IMR-90 (cell line): ENCODE results near the gene INPP5B. TPM values are rescaled to one million over a fixed set of nuclear protein-coding genes. Genes with fewer than 3 reads are reported as not detected.
A peak's percentile ranks its signal among the peaks of the same experiment; 100 is the strongest.

Source experiments
- ATAC-seq: fragments of 200-7000 bp; cut with Tn5 transposase; 2 replicates; pipeline ENCODE4 v1.9.1; 2020; ENCODE audit warnings: low read depth, mild to moderate bottlenecking, moderate library complexity
- BruUV-seq: library from RNA; stranded (reverse); fragments of 400-500 nt; replicated peaks from 2 replicates; lab custom pipeline; 2021; lab: Mats Ljungman, UMichigan
- CTCF ChIA-PET: fragments of 300-600 bp; formaldehyde crosslinking; extraction: SDS; loops from one replicate; lab custom pipeline; 2021; ENCODE audit warnings: antibody characterized with exemption; lab: Yijun Ruan, JAX
- POLR2A ChIA-PET: fragments of 300-600 bp; sonication (Branson Sonifier 250); formaldehyde crosslinking; loops from one replicate; lab custom pipeline; 2022; ENCODE audit warnings: antibody characterized with exemption; ENCODE audit not compliant: unreplicated experiment; lab: Charles Lee
- DNase-seq: peaks from one replicate; pipeline ENCODE4 v3.0.0; 2013
- H2AFZ ChIP-seq: replicated peaks from 2 replicates; pipeline ENCODE3; 2013; ENCODE audit warnings: low read length, mild to moderate bottlenecking; ENCODE audit not compliant: poor library complexity
- H2AK5ac ChIP-seq: 2 replicates; pipeline ENCODE4 v1.6.1; 2013; ENCODE audit warnings: low read depth, low read length, inconsistent platforms
- H2AK9ac ChIP-seq: replicated peaks from 2 replicates; pipeline ENCODE3; 2013; ENCODE audit warnings: mild to moderate bottlenecking, low read depth, low read length, moderate library complexity; ENCODE audit not compliant: poor library complexity
- H2BK120ac ChIP-seq: 2 replicates; pipeline ENCODE4 v1.6.1; 2013; ENCODE audit warnings: low read depth, low read length, inconsistent platforms
- H2BK15ac ChIP-seq: 3 replicates; pipeline ENCODE4 v1.6.1; 2013; ENCODE audit warnings: low read depth, low read length, inconsistent platforms
- H2BK20ac ChIP-seq: 2 replicates; pipeline ENCODE4 v1.6.1; 2013; ENCODE audit warnings: low read depth, mild to moderate bottlenecking, inconsistent platforms, low read length, moderate library complexity
- H2BK5ac ChIP-seq: 2 replicates; pipeline ENCODE4 v1.6.1; 2013; ENCODE audit warnings: mild to moderate bottlenecking, low read depth, low read length, inconsistent platforms; ENCODE audit not compliant: poor library complexity, severe bottlenecking
- H3K14ac ChIP-seq: replicated peaks from 2 replicates; pipeline ENCODE4 v1.6.1; 2013; ENCODE audit warnings: low read depth, low read length, inconsistent platforms
- H3K18ac ChIP-seq: 2 replicates; pipeline ENCODE4 v1.6.1; 2013; ENCODE audit warnings: low read depth, low read length, control low read depth
- H3K23ac ChIP-seq: 2 replicates; pipeline ENCODE4 v1.6.1; 2013; ENCODE audit warnings: low read depth, low read length, inconsistent platforms
- H3K27ac ChIP-seq: 2 replicates; pipeline ENCODE4 v1.5.1; 2013; ENCODE audit warnings: mild to moderate bottlenecking, control low read depth, low read length; ENCODE audit not compliant: insufficient read depth
- H3K27me3 ChIP-seq: 2 replicates; pipeline ENCODE4 v1.6.1; 2013; ENCODE audit warnings: low read length; ENCODE audit not compliant: control insufficient read depth, insufficient read depth
- H3K36me3 ChIP-seq: 2 replicates; pipeline ENCODE4 v1.6.1; 2013; ENCODE audit warnings: low read length, mixed read lengths; ENCODE audit not compliant: control insufficient read depth, insufficient read depth
- H3K4ac ChIP-seq: 2 replicates; pipeline ENCODE4 v1.6.1; 2013; ENCODE audit warnings: low read depth, low read length, inconsistent platforms
- H3K4me1 ChIP-seq: 2 replicates; pipeline ENCODE4 v1.6.1; 2013; ENCODE audit warnings: low read length, mixed read lengths; ENCODE audit not compliant: control insufficient read depth, insufficient read depth
- H3K4me2 ChIP-seq: 2 replicates; pipeline ENCODE4 v1.6.1; 2013; ENCODE audit warnings: low read depth, mild to moderate bottlenecking, control low read depth, low read length, moderate library complexity
- H3K4me3 ChIP-seq: 2 replicates; pipeline ENCODE4 v1.5.1; 2013; ENCODE audit warnings: low read depth, mild to moderate bottlenecking, control low read depth, low read length, moderate library complexity; ENCODE audit not compliant: insufficient read depth
- H3K56ac ChIP-seq: 2 replicates; pipeline ENCODE4 v1.6.1; 2013; ENCODE audit warnings: low read length, inconsistent platforms; ENCODE audit not compliant: insufficient read depth; ENCODE audit errors: extremely low read depth
- H3K79me1 ChIP-seq, 2 experiments: 2 replicates each; pipeline ENCODE4 v1.6.1; 2013; ENCODE audit warnings: low read length in 2 of 2, inconsistent platforms in 1 of 2, low read depth in 1 of 2
- H3K9ac ChIP-seq: 2 replicates; pipeline ENCODE4 v1.6.1; 2013; ENCODE audit warnings: low read depth, low read length, control low read depth
- H3K9me1 ChIP-seq: 2 replicates; pipeline ENCODE4 v1.6.1; 2013; ENCODE audit warnings: low read length, inconsistent platforms; ENCODE audit not compliant: insufficient read depth
- H3K9me3 ChIP-seq: 2 replicates; pipeline ENCODE4 v1.6.1; 2013; ENCODE audit warnings: low read length; ENCODE audit not compliant: control insufficient read depth, insufficient read depth
- H4K20me1 ChIP-seq: 2 replicates; pipeline ENCODE4 v1.6.1; 2013; ENCODE audit warnings: low read length, inconsistent platforms; ENCODE audit not compliant: insufficient read depth
- H4K5ac ChIP-seq: 2 replicates; pipeline ENCODE4 v1.6.1; 2013; ENCODE audit warnings: mild to moderate bottlenecking, low read depth, low read length, control low read depth
- H4K8ac ChIP-seq, 2 experiments: 2 replicates each; pipeline ENCODE4 v1.6.1; 2013; ENCODE audit warnings: low read depth in 2 of 2, low read length in 2 of 2, control low read depth in 1 of 2, inconsistent platforms in 1 of 2
- H4K91ac ChIP-seq: 2 replicates; pipeline ENCODE4 v1.6.1; 2013; ENCODE audit warnings: low read depth, low read length, inconsistent platforms; ENCODE audit not compliant: insufficient read depth
- BHLHE40 ChIP-seq: fragments of 150-350 bp; IDR thresholded peaks from 2 replicates; pipeline ENCODE4 v1.6.1; 2016; ENCODE audit warnings: mild to moderate bottlenecking, low read depth, low read length
- CEBPB ChIP-seq: IDR thresholded peaks from 2 replicates; pipeline ENCODE4 v1.6.1; 2012; ENCODE audit warnings: low read depth, low read length, improper control_type of control experiment
- FOS ChIP-seq: fragments of 150-350 bp; IDR thresholded peaks from 2 replicates; pipeline ENCODE4 v1.6.1; 2016; ENCODE audit warnings: low read depth, low read length
- USF2 ChIP-seq: fragments of 150-350 bp; IDR thresholded peaks from 2 replicates; pipeline ENCODE4 v1.6.1; 2017; ENCODE audit warnings: mild to moderate bottlenecking, antibody characterized with exemption, low read length, low read depth
- WGBS, 2 experiments: methylation state at CpG; one replicate each; pipeline versions ENCODE4 v1.1.5 to v1.1.7; 2013; ENCODE audit warnings: missing lambda C conversion rate in 2 of 2; ENCODE audit not compliant: insufficient read length in 1 of 2; ENCODE audit errors: extremely low coverage in 2 of 2; 5-methylcytosine and 5-hydroxymethylcytosine counted together
- dilution Hi-C: fragments of 300-500 bp; cut with HindIII; formaldehyde crosslinking; loops from one replicate; pipeline ENCODE4 v1.14.3; 2018; ENCODE audit warnings: low sequenced_read_pairs; ENCODE audit not compliant: unreplicated experiment
- in situ Hi-C: fragments of 300-500 bp; cut with MboI; formaldehyde crosslinking; loops from 3 replicates; pipeline ENCODE4 v1.14.3; 2019; ENCODE audit warnings: low sequenced_read_pairs, inconsistent platforms, mixed read lengths
- intact Hi-C: fragments of 100-400 bp; cut with micrococcal nuclease; formaldehyde crosslinking; loops from 2 replicates; pipeline ENCODE4 v1.10.0; 2022
- polyA plus RNA-seq, 3 experiments: library from polyadenylated mRNA; depleted of rRNA; stranded (reverse); fragments of >200 nt; gene quantifications; 2 replicates each; pipeline ENCODE4 v1.2.3, GENCODE V29; 2012; ENCODE audit warnings: low replicate concordance in 1 of 3
- total RNA-seq: library from RNA; depleted of rRNA; stranded (reverse); fragments of >200 nt; gene quantifications from 2 replicates; pipeline ENCODE4 v1.2.3, GENCODE V29; 2012

The INPP5B gene
- total and polyA plus RNA-seq, 2 of the 4 experiments (the other 2 are of a cell fraction): 9.4 to 20.4 TPM

GRCh38 chr1:37892151-37893047 lies 54.5 kb downstream of the INPP5B start:
- intact Hi-C loops: no loop called here

More at GRCh38 chr1:37892151-37893047, 54.5 kb downstream of the INPP5B start:
- Histone ChIP-seq H2AK9ac (no peak overlapping the region), H3K27me3 (no peaks in the 10 kb centered on the region), H3K4me1 (peaks cover 2% of the 10 kb centered on the region; the same call in 1 of the 2 replicates), H3K4me3 (no peak overlapping the region), H2AFZ (no peak overlapping the region), H4K91ac (no peak overlapping the region), H3K4ac (no peak overlapping the region), H3K9me1 (no peaks in the 10 kb centered on the region), H4K5ac (peak overlapping the region; percentile 42; the same call in 1 of the 2 replicates), H4K20me1 (no peaks in the 10 kb centered on the region; the same call in 1 of the 2 replicates), H3K9me3 (peaks cover 3% of the 10 kb centered on the region), H2BK20ac (no peak overlapping the region), H2BK120ac (no peak overlapping the region), H3K27ac (peak overlapping the region; percentile 44; the same call in 1 of the 2 replicates), H3K9ac (no peak overlapping the region), H2BK5ac (peak overlapping the region; percentile 72), H2AK5ac (peak overlapping the region; percentile 49; the same call in 1 of the 2 replicates), H3K18ac (no peak overlapping the region; the same call in 1 of the 2 replicates), H3K56ac (no peak overlapping the region), H3K4me2 (no peak overlapping the region; the same call in 1 of the 2 replicates), H3K36me3 (peaks cover 21% of the 10 kb centered on the region), H3K14ac (no peak overlapping the region), H4K8ac (no peak overlapping the region; a peak in 1 of 4 replicates), H2BK15ac (no peak overlapping the region), H3K79me1 (peaks cover 3 to 9% of the 10 kb centered on the region in 2 experiments; a peak in 1 of 4 replicates), H3K23ac (no peak overlapping the region)
- TF ChIP-seq BHLHE40 (no peak), FOS (peak; percentile 10; the same call in 1 of the 2 replicates), USF2 (no peak), CEBPB (peak; percentile 64)
- dilution Hi-C loops (no loop called here), in situ Hi-C loops (no loop called here)
- ChIA-PET POLR2A (interaction anchor here (1.2 kb wide), 1 partner anchor 12 kb away, joined by 3 read pairs; no protein-coding TSS in a partner anchor), CTCF (interaction anchor here (1.1 to 1.3 kb wide), 2 partner anchors 33 to 83 kb away, joined by 3 to 5 read pairs; partner anchors contain the start of gene MTF1)
- DNase-seq (peak; percentile 68), ATAC-seq (peak; percentile 81)
- no TSS peak for BruUV-seq
- WGBS, 2 experiments: 100% methylated on average over 1 of the region's 5 CpGs; no CpG with 5 or more reads in 1 of the 2 experiments
